IPS-15b (cell line): ENCODE data around the gene EHD2.

ENCODE experiments used
- H3K27me3 ChIP-seq: one replicate; pipeline ENCODE4 v1.6.1; 2013; ENCODE audit warnings: low read length; ENCODE audit not compliant: control insufficient read depth, insufficient read depth
- H3K36me3 ChIP-seq: one replicate; pipeline ENCODE4 v1.6.1; 2013; ENCODE audit warnings: low read length; ENCODE audit not compliant: control insufficient read depth, insufficient read depth
- H3K4me1 ChIP-seq: one replicate; pipeline ENCODE4 v1.6.1; 2013; ENCODE audit warnings: mild to moderate bottlenecking, low read length; ENCODE audit not compliant: control insufficient read depth, insufficient read depth
- H3K4me3 ChIP-seq: one replicate; pipeline ENCODE4 v1.5.1; 2013; ENCODE audit warnings: low read depth, low read length
- H3K9ac ChIP-seq: one replicate; pipeline ENCODE4 v1.6.1; 2013; ENCODE audit warnings: low read depth, mild to moderate bottlenecking, low read length
- H3K9me3 ChIP-seq: one replicate; pipeline ENCODE4 v1.6.1; 2013; ENCODE audit warnings: mild to moderate bottlenecking, low read length; ENCODE audit not compliant: control insufficient read depth, insufficient read depth

EHD2 gene

DNA sequence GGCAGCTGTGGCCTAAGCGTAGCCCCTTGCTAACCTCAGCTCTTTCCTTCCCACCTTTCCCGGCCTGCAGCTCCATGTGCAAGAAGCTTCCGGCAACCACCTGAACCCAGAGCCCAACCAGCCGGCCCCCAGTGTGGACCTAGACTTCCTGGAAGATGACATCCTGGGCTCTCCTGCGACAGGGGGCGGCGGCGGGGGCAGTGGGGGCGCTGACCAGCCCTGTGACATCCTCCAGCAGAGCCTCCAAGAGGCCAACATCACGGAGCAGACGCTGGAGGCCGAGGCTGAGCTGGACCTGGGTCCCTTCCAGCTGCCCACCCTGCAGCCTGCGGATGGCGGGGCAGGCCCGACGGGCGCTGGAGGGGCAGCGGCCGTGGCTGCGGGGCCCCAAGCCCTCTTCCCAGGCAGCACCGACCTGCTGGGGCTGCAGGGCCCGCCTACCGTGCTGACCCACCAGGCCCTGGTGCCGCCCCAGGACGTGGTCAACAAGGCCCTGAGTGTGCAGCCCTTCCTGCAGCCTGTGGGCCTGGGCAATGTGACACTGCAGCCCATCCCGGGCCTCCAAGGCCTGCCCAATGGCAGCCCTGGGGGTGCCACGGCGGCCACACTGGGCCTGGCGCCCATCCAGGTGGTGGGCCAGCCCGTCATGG, 33.8 kb upstream of the EHD2 start:
- H3K9ac ChIP-seq = no peak overlapping the region

DNA sequence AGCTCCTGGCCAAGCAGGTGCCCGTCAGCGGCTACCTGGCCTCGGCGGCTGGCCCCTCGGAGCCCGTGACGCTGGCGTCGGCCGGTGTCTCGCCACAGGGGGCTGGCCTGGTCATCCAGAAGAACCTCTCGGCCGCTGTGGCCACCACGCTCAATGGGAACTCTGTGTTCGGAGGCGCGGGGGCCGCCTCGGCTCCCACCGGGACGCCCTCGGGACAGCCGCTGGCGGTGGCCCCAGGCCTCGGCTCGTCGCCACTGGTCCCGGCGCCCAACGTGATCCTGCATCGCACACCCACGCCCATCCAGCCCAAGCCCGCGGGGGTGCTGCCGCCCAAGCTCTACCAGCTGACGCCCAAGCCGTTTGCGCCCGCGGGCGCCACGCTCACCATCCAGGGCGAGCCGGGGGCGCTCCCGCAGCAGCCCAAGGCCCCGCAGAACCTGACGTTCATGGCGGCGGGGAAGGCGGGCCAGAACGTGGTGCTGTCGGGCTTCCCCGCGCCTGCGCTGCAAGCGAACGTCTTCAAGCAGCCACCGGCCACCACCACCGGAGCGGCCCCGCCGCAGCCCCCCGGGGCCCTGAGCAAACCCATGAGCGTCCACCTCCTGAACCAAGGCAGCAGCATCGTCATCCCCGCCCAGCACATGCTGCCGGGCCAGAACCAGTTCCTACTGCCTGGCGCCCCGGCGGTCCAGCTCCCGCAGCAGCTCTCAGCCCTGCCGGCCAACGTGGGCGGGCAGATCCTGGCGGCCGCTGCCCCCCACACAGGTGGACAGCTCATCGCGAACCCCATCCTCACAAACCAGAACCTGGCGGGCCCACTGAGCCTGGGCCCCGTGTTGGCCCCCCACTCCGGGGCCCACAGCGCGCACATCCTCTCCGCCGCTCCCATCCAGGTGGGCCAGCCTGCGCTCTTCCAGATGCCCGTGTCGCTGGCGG, 33.0 kb upstream of the EHD2 start:
- Histone ChIP-seq H3K36me3 (peaks cover 33% of the 10 kb centered on the region), H3K4me3 (no peak overlapping the region), H3K9ac (no peak overlapping the region), H3K4me1 (no peaks in the 10 kb centered on the region), H3K27me3 (no peaks in the 10 kb centered on the region), H3K9me3 (no peaks in the 10 kb centered on the region)

More for the DNA sequence above, 33.8 kb upstream of the EHD2 start:
- Histone ChIP-seq H3K36me3 (peaks cover 40% of the 10 kb centered on the region), H3K27me3 (no peaks in the 10 kb centered on the region), H3K4me1 (no peaks in the 10 kb centered on the region), H3K4me3 (no peak overlapping the region), H3K9me3 (no peaks in the 10 kb centered on the region)

DNA sequence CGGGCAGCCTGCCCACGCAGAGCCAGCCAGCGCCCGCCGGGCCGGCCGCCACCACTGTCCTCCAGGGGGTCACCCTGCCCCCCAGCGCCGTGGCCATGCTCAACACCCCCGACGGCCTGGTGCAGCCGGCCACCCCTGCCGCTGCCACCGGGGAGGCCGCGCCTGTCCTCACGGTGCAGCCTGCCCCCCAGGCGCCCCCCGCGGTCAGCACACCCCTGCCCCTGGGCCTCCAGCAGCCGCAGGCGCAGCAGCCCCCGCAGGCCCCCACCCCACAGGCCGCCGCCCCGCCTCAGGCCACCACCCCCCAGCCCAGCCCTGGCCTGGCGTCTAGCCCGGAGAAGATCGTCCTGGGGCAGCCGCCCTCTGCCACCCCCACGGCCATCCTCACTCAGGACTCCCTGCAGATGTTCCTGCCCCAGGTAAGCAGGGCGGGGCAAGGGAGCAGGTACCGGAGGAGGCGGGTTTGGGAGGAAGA, 32.3 kb upstream of the EHD2 start:
- H3K36me3 ChIP-seq = peaks cover 30% of the 10 kb centered on the region
- H3K9ac ChIP-seq = no peak overlapping the region
- no peaks in the 10 kb centered on the region for H3K9me3 ChIP-seq
- H3K4me1 ChIP-seq = no peaks in the 10 kb centered on the region
- H3K27me3 ChIP-seq = no peaks in the 10 kb centered on the region
- H3K4me3 ChIP-seq = no peak overlapping the region

DNA sequence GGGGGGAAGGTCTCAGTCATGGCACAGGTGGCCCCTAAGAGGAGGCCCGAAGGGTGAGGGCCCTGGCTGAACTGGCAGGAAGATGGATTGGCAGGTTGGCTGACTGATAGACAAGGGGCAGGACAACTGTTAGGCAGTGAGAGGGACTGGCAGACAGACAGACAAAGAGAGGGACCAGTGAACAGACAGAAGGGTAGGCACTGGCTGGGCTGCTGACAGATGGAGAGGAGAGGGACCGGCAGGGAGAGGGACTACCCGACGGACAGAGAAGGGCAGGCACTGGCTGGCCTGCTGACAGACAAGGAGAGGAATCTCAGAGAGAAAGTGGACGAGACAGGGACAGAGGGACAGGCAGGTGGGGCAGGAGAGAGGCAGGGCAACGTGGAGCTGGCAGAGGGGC, 31.8 kb upstream of the EHD2 start:
- Histone ChIP-seq H3K4me3 (no peak overlapping the region), H3K4me1 (no peaks in the 10 kb centered on the region), H3K27me3 (no peaks in the 10 kb centered on the region), H3K9me3 (no peaks in the 10 kb centered on the region), H3K36me3 (peaks cover 26% of the 10 kb centered on the region), H3K9ac (no peak overlapping the region)

DNA sequence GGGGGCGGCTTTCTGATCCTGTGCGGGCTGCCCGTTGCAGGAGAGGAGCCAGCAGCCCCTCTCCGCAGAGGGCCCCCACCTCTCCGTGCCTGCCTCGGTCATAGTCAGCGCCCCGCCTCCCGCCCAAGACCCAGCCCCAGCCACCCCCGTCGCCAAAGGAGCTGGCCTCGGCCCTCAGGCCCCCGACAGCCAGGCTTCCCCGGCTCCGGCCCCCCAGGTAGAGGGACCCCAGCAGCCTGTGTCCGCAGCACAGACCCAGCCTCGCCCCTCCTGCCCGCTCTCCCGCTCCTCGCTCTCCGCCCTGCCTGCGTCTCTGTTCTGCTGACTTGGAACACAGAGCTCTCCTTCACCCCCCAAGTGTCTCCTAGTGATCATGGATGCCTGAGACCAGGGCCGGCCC, 31.3 kb upstream of the EHD2 start:
- H3K9me3 ChIP-seq = no peaks in the 10 kb centered on the region
- no peaks in the 10 kb centered on the region for H3K27me3 ChIP-seq
- no peak overlapping the region for H3K4me3 ChIP-seq
- no peaks in the 10 kb centered on the region for H3K4me1 ChIP-seq
- no peak overlapping the region for H3K9ac ChIP-seq
- H3K36me3 ChIP-seq = peaks cover 26% of the 10 kb centered on the region

DNA sequence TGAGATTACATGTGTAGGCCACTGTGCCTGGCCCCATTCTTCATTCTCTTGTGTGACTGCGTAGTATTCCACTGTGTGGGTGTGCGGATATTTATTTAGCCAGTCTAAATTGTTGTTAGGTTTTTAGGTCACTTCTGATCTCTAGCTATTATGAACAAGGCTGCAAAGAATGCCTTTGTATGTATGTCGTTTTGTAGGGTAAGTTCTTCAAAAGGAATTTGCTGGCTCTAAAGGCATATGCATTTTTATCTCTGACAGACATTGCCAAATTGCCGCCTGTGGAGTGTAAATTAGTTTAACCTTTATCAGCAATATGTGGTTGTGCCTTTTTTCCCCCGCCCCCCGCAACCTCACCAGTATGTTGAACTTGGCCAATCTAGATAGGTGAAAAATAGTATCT, 30.3 kb upstream of the EHD2 start:
- Histone ChIP-seq H3K4me1 (no peaks in the 10 kb centered on the region), H3K9ac (no peak overlapping the region), H3K9me3 (no peaks in the 10 kb centered on the region), H3K27me3 (no peaks in the 10 kb centered on the region), H3K36me3 (peaks cover 25% of the 10 kb centered on the region), H3K4me3 (no peak overlapping the region)

DNA sequence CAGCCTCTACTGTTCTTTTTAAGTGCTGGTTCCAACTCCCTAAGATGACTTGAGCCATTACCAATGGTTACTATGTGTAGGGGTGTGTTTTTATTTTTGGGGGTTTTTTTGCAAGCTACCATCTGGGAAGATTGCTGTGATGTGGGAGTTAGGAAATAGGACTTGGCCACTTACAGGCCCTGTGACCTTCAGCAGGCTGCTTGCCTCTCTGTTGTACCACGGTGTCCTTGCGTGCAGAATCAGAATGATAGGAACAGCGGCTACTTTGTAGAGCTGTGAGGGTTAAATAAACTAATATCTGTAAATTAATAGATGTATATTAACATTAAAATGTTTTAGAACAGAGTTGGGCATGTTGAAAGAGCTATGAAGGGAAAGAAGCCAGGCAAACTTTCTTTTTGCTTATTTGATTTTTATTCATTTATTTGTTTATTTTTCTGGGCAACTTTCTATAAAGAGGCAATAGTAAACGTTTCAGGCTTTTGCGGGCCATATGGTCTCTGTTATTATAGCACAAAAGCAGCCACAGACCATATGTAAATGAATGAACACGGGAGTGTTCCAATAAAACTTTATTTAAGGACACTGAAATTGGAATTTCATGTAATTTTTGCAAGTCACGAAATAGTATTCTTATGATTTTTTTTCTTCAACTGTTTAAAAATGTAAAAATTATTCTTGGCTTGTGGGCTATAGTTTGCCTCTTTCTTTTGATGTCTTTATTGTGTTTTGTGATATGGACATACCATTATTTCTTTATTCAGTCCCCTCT, 26.4 kb upstream of the EHD2 start:
- H3K9me3 ChIP-seq = no peaks in the 10 kb centered on the region
- H3K4me3 ChIP-seq = no peak overlapping the region
- H3K9ac ChIP-seq = no peak overlapping the region
- peaks cover 5% of the 10 kb centered on the region for H3K36me3 ChIP-seq
- H3K27me3 ChIP-seq = no peaks in the 10 kb centered on the region
- no peaks in the 10 kb centered on the region for H3K4me1 ChIP-seq

DNA sequence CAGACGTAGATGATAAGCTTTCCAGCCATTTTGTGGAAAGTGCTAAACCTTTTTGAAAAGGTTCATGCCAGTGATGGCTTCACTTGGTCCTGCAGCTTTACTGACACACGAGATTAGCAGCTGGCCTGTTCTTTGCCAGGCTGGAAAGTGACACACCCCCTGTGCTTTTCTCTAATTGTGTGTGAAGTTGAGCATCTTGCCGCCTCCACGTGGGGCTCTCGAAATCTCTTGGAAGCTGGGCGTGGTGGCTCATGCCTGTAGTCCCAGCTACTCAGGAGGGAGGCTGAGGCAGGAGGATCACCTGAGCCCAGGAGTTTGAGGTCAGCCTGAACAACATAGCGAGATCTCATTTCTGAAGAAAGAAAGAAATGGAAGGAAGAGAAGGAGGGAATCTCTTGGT, 25.3 kb upstream of the EHD2 start:
- no peak overlapping the region for H3K9ac ChIP-seq
- no peaks in the 10 kb centered on the region for H3K4me1 ChIP-seq
- H3K9me3 ChIP-seq = no peaks in the 10 kb centered on the region
- no peak overlapping the region for H3K4me3 ChIP-seq
- H3K36me3 ChIP-seq = peaks cover 8% of the 10 kb centered on the region
- no peaks in the 10 kb centered on the region for H3K27me3 ChIP-seq

DNA sequence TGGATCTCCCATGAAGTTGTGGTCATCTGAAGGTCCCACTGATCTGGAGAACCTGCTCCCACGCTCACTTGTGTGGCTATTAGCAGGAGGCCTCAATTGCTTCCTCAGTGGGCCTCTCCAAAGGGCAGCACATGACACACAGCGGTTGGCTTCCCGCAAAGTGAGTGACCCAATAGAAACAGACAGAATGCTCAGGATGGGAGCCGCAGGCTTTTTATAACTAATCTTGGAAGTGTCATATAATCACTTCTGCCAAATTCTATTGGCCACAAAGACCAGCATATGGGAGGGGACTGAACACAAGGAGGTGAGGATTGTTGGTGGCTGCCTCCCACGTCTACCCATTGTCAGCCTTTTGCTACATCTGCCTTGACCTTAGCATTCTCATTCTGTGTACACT, 22.1 kb upstream of the EHD2 start:
- Histone ChIP-seq H3K36me3 (peaks cover 14% of the 10 kb centered on the region), H3K27me3 (no peaks in the 10 kb centered on the region), H3K9ac (no peak overlapping the region), H3K4me3 (no peak overlapping the region), H3K9me3 (no peaks in the 10 kb centered on the region), H3K4me1 (no peaks in the 10 kb centered on the region)

DNA sequence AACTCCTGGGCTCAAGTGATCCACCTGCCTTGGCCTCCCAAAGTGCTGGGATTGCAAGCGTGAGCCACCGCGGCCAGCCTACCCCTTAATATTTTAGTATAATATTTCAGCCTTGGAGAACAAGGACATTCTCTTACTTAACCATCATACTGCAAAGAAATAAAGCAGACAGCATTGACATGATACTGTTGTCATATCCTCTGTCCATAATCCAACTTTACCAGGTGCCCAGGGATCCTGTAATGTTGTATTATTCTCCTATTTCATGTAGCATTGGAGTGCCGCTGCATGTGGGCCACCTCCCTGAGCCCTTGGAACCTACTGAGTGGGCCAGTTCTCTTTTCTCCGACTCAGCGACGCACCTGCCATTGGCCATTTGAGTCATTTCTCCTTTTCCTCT, 21.4 kb upstream of the EHD2 start:
- H3K36me3 ChIP-seq = peaks cover 14% of the 10 kb centered on the region
- no peak overlapping the region for H3K9ac ChIP-seq
- H3K27me3 ChIP-seq = no peaks in the 10 kb centered on the region
- H3K4me1 ChIP-seq = no peaks in the 10 kb centered on the region
- H3K9me3 ChIP-seq = no peaks in the 10 kb centered on the region
- H3K4me3 ChIP-seq = no peak overlapping the region

DNA sequence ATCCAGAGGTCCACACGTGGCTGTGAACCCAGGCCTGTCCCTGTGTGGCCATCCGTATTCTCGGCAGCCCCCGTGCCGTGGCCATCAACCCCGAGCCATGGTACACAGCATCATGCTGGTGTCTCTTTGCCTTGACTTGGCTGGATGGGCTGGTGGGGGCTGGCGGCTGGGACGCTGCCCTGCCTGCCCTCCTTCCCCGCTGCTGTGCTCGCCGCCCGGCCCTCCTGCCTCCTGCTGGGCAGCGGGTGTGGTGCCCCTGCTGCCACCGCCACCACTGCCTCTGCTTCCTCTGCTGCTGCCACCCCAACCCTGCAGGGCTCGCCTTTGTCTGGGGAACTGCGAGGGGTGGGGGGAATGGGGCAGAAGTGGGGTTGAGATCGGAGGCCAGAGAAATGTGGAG, 19.7 kb upstream of the EHD2 start:
- H3K36me3 ChIP-seq = peaks cover 16% of the 10 kb centered on the region
- no peaks in the 10 kb centered on the region for H3K9me3 ChIP-seq
- H3K9ac ChIP-seq = no peak overlapping the region
- peaks cover 2% of the 10 kb centered on the region for H3K4me1 ChIP-seq
- no peaks in the 10 kb centered on the region for H3K27me3 ChIP-seq
- H3K4me3 ChIP-seq = no peak overlapping the region
